ENCODE measurements around the gene SLC51B. TPM values are rescaled to one million over a fixed set of nuclear protein-coding genes. Genes with fewer than 3 reads are reported as not detected.
"Not testable (repeated sequence)": the region's sequence is repeated elsewhere in the genome, so short reads cannot be mapped to it uniquely, and the experiment has no call there.

Gene SLC51B
- polyA plus RNA-seq, 4 donors, result 1.5 to 10.9 (median 8.9) TPM

DNA sequence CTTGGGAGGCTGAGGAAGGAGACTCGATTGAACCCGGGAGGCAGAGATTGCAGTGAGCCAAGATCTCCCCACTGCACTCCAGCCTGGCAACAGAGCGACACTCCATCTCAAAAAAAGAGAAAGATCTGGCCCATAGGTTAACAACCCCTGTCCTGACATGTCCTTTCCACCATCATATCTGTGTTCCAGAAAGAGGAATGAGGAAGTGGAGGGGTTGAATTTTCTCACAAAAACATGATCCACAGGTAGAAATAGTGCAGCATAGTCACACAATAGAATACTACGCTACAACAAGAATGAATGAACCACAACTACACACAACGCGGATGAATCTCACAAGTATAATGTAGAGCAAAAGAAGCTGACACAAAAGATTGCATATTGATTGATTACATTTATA is 4.7 kb upstream of the SLC51B start:
- no peak for DNase-seq (ENCODE audit: low read depth in 4 of 4, low spot score in 3 of 4)

- DNase-seq (ENCODE audit: low read depth in 4 of 4, low spot score in 3 of 4), result no peak
Measured at GRCh38 chr15:65041787-65042186, 3.4 kb upstream of the SLC51B start.

- DNase-seq (ENCODE audit: low read depth in 4 of 4, low spot score in 3 of 4), result no peak
Measured at GRCh38 chr15:65042776-65043327, 2.3 kb upstream of the SLC51B start.

DNA sequence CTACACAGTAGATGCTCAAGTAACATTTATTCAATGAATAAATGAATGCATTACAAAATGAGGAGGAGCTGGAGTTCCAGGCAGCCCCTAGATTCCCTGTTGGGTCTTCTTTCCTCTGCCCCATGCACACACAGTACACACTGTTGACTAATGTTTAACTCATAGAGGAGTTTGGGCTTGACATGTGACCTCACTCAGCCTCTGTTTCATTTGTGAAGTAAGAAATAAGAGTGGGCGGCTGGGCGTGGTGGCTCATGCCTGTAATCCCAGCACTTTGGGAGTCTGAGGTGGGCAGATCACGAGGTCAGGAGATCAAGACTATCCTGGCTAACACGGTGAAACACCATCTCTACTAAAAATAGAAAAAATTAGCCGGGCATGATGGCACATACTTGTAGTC is 969 bp upstream of the SLC51B start:
- not testable (repeated sequence) for DNase-seq (ENCODE audit: low read depth in 4 of 4, low spot score in 3 of 4)

DNA sequence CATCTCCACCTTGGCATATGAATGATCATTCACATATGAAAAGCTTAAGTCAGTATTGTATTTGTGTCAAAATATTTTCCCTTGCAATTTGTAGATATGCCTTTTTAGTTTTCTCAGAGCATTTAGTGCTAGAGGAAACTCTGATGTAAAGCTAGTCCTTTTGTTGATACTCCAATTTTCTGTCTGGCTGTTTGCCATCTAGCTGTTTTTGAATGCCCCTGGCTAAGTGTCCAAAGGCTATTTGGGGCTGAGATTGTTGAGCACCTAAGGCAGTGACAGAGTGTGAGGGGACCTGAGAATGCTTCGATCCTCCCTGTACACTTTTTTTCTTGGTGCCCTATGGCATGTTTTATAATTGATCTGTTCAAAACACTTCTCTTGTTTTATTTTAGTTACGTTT is 3.1 kb downstream of the SLC51B start:
- no peak for DNase-seq (ENCODE audit: low read depth in 4 of 4, low spot score in 3 of 4)

GRCh38 chr15:65049418-65049840 is 4.2 kb downstream of the SLC51B start:
- DNase-seq (ENCODE audit: low read depth in 4 of 4, low spot score in 3 of 4), result peak in 3 of 4 donors; percentile 68 to 86 (median 75)

DNA sequence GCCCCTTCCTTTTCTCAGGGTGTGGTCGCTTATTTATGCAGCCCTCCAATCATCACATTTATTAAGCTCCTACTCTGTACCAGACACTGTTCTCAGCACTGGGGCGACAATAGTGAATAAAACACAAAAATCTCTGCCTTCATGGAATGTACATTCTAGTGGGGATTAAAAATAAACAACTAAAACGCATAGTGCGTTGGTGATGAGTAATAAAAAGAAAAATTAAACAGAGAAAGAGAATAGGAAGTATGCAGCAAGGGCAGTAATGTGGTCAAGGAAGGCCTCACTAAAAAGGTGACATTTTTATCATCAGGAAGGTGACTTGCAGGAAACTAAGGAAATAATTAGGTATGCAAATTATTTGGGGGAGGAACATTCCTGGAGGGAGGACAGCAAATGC is 5.1 kb downstream of the SLC51B start:
- no peak for DNase-seq (ENCODE audit: low read depth in 4 of 4, low spot score in 3 of 4)

DNA sequence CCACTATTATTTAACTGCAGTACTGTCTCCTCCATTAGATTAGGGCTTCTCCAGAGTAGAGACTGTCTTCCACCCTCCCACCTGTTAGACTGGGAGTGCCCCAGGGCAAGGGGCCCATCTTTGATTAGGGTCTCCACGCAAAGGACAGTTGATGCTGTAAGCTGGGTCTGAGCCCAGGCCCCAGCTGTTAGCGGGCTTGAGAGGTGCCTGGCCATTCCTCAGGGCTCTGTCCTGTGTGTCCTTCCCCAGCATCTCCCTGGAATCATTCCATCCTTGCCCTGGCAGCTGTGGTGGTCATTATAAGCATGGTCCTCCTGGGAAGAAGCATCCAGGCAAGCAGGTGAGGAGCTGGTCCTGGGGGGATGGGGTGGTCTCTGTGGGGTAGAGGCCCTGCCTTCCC is 6.1 kb downstream of the SLC51B start:
- DNase-seq (ENCODE audit: low read depth in 4 of 4, low spot score in 3 of 4), result no peak

GRCh38 chr15:65052956-65053355 is 7.8 kb downstream of the SLC51B start:
- no peak for DNase-seq (ENCODE audit: low read depth in 4 of 4, low spot score in 3 of 4)

- no peak for DNase-seq (ENCODE audit: low read depth in 4 of 4, low spot score in 3 of 4)
Measured at GRCh38 chr15:65054333-65055200, 9.4 kb downstream of the SLC51B start.

DNA sequence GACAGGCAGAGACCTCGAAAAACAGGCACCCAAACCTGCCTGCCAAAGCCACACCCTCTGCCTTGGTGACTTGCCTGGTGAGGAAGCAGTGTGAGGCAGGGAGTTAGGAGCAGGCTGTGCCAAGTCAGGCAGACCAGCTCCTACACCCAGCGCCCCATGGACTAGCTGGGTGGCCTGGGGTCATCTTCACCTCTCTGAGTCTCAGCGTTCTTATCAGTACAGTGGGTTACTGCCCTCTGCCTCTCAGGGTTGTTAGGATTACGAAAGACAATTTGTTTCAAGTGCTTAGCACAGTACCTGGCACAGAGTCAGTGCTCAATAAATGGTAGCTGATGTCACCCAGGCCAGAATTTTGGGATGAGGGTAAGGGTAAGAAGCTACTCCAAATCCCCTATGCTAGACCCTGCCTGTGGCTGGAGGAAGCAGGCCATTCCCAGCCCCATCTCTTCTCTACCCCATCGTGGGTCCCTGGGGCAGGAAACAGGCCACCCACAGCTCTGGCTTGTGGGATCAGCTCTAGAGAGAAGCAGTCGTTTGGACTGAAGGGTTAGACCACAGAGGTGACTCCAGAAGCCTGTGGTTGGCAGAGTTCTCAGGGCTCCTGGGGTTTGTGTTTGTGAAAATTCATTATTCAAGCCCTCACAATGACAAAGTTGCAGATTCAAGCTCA is 10.1 kb downstream of the SLC51B start:
- no peak for DNase-seq (ENCODE audit: low read depth in 4 of 4, low spot score in 3 of 4)

DNA sequence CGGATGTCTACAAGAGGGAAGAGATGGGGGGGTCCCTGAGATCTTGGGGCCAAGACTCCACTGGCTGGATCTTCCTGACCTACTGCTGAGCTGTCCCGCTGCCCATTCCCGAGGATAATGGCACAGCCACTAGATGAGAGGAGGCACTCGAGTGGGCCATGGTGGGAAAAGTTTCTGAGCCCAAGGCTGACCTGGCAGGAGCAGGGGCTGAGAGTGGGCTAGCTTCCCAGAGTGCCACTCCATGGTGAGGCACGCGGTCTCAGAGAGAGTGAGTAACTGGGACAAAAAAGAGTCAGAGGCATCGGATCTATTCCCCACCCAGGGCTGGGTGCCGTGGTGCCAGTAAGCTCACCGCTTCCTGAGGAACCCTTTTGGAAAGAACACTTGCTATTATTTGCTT is 10.9 kb downstream of the SLC51B start:
- no peak for DNase-seq (ENCODE audit: low read depth in 4 of 4, low spot score in 3 of 4)

DNA sequence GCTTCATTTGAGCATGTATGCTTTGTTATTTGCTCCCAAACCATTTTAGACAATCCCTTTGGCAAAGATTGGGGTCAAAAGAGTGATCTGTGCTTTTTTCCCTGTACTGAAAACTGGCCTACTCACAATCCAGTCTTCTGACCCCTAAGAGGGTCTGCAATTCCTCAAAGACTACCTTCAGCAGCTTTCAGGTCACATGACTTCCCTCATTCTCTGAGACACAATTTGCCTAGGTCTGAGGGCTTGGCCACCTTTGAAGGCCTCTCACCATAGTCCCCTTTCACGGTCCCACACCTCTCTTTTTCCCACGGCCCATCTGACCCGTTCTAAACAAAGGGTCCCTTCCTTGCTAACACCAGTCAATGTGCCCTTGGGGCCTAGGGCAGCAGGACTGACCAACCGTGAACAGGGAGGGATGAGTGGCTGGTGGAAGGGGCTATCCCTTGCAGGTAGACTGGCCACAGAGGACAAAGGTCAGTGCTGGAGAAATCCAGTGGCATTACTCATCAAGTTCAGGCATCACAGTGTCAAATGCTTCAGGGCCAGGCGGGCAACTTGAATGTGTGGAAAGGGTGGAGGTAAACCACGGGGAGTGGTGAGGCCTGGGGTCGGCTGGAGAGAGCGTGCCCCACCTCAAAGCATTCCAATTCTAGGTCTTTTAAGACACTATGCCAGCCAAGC is 11.8 kb downstream of the SLC51B start:
- DNase-seq (ENCODE audit: low read depth in 4 of 4, low spot score in 3 of 4), result no peak

DNA sequence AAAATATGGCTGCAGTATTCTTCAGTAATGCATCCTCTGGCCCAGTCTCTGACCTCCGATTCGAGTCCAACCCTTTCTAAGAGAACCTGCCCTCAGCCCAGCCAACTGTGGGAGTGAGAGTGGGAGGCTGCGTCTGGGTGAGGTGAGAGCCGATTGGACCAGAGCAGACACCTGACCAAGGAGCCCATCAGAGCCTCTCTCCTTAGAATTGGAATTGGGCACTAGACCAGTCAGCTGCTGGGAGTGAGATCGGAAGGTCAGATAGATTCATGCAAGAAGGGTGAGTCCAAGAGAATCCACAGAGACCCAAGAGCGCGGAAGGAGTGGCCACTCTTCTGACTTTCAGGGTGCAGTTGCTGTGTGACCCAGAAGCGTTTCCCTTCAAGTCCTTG is 12.4 kb downstream of the SLC51B start:
- DNase-seq (ENCODE audit: low read depth in 4 of 4, low spot score in 3 of 4), result no peak

GRCh38 chr15:65058394-65059368 is 13.5 kb downstream of the SLC51B start:
- no peak for DNase-seq (ENCODE audit: low read depth in 4 of 4, low spot score in 3 of 4)

DNA sequence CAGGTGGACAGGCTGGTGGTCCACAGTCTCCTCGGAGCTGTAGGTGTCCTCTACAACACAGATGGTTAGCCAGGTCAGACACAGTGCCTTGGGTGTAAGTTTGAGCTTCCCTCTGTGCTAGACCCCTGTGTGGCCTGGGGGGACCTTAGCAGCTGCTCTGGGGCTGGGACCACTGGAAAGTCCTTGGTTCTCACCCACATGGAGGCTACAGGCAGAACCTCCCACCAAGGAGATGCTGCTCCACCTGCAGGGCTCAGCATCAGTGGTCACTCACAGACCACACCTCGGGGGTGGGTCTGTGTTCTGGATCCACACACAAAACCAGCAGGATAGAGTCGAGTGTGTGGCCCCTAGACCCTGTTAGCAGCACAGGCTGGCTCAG is 14.2 kb downstream of the SLC51B start:
- DNase-seq (ENCODE audit: low read depth in 4 of 4, low spot score in 3 of 4), result no peak

DNA sequence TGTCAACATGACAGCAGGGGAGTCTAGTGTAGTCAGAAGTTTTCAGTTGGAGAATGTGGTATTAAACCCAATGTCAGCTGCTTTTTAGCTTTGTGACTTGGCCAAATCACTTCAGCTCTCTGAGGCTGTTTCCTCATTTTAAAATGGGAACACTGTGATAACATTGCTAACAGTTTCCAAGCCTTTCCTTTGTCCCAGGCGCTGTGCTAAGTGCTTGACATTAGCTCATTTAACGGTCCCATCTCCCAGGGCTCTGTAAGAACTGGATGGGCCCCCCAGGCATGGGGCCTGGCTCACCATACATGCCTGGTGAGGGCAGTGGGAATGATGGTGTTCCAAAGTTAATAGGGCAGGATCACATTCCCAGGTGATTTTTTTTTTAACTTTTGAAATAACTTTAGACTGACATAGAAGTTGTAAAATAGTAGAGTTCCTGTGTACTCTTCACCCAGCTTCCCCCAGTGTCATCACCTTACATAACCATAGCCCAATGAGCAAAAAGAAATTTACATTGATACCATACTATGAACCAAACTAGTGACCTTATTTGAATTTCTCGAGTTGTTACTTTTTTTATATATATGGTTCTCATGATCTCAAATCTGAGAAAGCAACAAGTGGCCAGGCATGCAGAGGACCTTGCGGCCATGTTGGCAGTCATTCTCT is 14.9 kb downstream of the SLC51B start:
- DNase-seq (ENCODE audit: low read depth in 4 of 4, low spot score in 3 of 4), result no peak

DNA sequence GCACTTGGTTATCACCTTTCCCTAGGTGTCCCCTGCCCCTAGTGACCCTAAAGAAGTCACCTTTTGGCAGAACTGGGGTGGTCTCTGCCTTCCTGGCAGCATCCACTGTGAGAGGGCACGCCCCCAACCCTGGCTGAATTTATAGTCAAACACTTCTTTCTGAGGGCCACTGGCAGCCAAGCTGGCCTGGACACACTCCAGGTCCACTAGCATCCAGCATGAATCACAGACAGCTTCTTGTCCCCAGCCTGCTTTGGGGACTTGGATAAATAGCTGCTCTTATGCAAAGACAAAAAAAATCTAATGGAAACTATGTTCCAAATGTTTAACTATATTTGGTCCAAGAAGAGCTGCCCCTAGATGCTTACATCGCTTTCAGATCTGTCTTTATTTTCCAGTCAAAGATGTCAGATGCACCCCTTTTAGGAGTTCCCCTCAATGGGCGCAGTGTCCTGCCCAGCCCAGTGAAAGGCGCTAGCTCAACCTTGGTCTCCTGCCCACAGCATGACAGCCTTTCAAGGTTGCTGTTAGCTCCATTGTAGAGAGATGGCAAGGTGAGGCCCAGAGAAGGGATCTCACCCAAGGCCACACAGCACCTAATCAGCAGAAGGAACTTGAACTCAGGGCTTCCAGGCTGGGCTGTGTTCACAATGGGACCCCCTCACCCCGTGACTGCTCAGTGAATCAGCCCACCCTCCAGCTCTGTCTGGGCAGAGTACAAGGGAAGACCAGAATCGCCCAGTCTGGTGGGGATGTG is 15.6 kb downstream of the SLC51B start:
- no peak for DNase-seq (ENCODE audit: low read depth in 4 of 4, low spot score in 3 of 4)

DNA sequence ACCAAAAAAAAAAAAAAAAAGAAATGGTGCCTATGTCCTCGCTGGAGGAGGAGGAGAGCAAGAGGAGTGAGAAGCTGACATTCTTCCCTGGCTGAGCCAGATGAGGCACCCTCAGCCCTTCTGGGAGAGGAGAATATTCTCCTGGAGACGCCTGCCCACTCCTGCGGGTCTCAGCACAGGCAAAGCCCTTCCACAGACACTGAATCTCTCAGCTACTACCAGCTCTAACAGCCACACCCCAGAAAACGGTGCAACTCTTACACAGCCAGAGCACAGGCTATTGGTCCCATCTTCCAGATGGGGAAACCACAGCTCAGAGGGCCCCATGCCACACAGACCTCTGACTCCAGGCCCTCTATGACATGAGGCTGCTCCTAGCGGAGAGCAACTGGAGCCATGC is 16.9 kb downstream of the SLC51B start:
- no peak for DNase-seq (ENCODE audit: low read depth in 4 of 4, low spot score in 3 of 4)
